Progenitor cell of endocrine pancreas (in vitro differentiated cells): Measurements from ENCODE around the gene TWIST2. TPM values are rescaled to one million over a fixed set of nuclear protein-coding genes. Genes with fewer than 3 reads are reported as not detected.

Experiments
- DNase-seq: peaks from one replicate; pipeline ENCODE4 v3.0.0; 2021; ENCODE audit warnings: low spot score; ENCODE audit not compliant: unreplicated experiment
- H3K27ac Mint-ChIP-seq: 2 replicates; pipeline ENCODE4 v1.8.0; 2021; ENCODE audit warnings: mild to moderate bottlenecking, moderate library complexity, mixed read lengths
- H3K27me3 Mint-ChIP-seq: 2 replicates; pipeline ENCODE4 v1.8.0; 2021; ENCODE audit warnings: mixed read lengths
- H3K36me3 Mint-ChIP-seq: 2 replicates; pipeline ENCODE4 v1.8.0; 2022; ENCODE audit warnings: mixed read lengths; ENCODE audit not compliant: insufficient read depth
- H3K4me1 Mint-ChIP-seq: 2 replicates; pipeline ENCODE4 v1.8.0; 2021; ENCODE audit warnings: low read depth, mixed read lengths
- H3K4me3 Mint-ChIP-seq: 2 replicates; pipeline ENCODE4 v1.8.0; 2021; ENCODE audit warnings: low read depth, mild to moderate bottlenecking, moderate library complexity, mixed read lengths
- H3K9me3 Mint-ChIP-seq: 2 replicates; pipeline ENCODE4 v1.8.0; 2021; ENCODE audit warnings: low read depth, mixed read lengths
- total RNA-seq: library from RNA; stranded (reverse); gene quantifications from 2 replicates; pipeline ENCODE4 v1.2.1, GENCODE V29; 2021
- TF ChIP-seq, protein P1 (sequence below): fragments of 200-600 bp; sonication (generic); IDR thresholded peaks from one replicate; pipeline ENCODE4 v1.5.0; 2021; ENCODE audit warnings: antibody characterized with exemption, mild to moderate bottlenecking; ENCODE audit not compliant: unreplicated experiment

TWIST2 gene
- total RNA-seq, 1 donor from 2014 or later: not detected

DNA sequence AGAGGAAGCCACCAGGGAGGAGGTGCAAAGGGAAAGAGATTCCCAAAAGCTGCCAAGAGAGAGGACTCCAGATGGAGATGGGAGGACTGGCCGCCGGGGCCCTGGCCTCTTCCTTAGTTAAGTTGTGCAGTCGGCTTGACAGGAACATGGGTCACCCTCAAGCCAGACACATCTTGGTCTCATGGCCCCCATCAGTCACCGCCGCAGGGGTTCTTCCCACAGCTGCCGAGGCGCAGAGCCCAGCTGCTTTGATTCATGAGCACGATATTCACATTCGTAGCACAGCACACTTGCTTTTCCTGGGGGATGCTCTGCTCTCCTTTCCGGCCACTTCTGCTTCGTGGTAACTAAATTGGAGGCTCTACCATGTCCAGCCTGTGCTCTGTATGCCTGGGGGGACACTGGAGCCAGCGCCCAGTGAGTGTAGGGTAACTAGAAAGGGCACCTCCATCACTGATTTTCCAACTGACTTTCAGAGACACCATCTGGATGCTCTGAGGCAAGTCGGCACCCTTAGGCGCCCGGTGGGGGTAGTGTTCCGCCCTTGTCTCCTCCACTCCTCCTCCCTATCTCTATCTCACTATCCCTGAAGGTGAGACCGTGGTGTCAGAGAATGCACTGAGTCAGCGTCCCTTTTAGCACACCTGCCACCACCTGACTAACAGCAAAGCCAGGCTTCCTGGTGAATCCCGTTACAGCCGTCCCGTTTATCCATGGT, 13.3 kb downstream of the TWIST2 start:
- no peaks in the 10 kb centered on the region for H3K36me3 Mint-ChIP-seq
- TF ChIP-seq, protein P1, sequence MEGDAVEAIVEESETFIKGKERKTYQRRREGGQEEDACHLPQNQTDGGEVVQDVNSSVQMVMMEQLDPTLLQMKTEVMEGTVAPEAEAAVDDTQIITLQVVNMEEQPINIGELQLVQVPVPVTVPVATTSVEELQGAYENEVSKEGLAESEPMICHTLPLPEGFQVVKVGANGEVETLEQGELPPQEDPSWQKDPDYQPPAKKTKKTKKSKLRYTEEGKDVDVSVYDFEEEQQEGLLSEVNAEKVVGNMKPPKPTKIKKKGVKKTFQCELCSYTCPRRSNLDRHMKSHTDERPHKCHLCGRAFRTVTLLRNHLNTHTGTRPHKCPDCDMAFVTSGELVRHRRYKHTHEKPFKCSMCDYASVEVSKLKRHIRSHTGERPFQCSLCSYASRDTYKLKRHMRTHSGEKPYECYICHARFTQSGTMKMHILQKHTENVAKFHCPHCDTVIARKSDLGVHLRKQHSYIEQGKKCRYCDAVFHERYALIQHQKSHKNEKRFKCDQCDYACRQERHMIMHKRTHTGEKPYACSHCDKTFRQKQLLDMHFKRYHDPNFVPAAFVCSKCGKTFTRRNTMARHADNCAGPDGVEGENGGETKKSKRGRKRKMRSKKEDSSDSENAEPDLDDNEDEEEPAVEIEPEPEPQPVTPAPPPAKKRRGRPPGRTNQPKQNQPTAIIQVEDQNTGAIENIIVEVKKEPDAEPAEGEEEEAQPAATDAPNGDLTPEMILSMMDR: no peak
- H3K27ac Mint-ChIP-seq: peak overlapping the region; percentile 59
- H3K9me3 Mint-ChIP-seq: no peaks in the 10 kb centered on the region
- H3K4me1 Mint-ChIP-seq: peaks cover 8% of the 10 kb centered on the region
- peaks cover 10% of the 10 kb centered on the region for H3K27me3 Mint-ChIP-seq
- H3K4me3 Mint-ChIP-seq: no peak overlapping the region
- no peak for DNase-seq

DNA sequence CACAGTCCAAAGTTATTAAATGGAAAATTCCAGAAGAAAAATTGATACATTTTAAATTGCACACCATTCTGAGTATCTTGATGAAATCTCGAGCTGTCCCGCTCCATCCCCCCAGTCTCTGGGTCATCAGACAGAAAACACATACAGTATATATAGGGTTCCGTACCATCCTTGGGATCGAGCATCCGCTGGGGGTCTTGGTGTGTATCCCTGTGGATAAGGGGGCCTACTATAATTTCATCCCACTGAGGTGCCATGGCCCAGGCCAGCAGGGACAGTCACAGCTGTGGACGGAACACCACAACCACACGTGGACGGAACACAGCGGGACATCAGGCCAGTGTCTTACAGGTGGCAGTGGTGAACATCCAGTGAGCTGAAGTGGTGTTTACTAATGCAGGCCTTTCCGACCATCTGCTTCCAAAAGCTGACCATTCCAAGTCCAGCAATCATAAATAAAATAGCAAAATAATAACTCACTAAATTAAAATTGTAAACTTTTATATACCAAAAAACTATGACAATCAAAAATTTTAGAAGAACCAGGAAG, 14.0 kb downstream of the TWIST2 start:
- no peak for DNase-seq
- H3K36me3 Mint-ChIP-seq: no peaks in the 10 kb centered on the region
- TF ChIP-seq, protein P1: no peak
- peak overlapping the region; percentile 59 for H3K27ac Mint-ChIP-seq
- peaks cover 8% of the 10 kb centered on the region for H3K4me1 Mint-ChIP-seq
- H3K27me3 Mint-ChIP-seq: peaks cover 10% of the 10 kb centered on the region
- no peak overlapping the region for H3K4me3 Mint-ChIP-seq
- no peaks in the 10 kb centered on the region for H3K9me3 Mint-ChIP-seq

DNA sequence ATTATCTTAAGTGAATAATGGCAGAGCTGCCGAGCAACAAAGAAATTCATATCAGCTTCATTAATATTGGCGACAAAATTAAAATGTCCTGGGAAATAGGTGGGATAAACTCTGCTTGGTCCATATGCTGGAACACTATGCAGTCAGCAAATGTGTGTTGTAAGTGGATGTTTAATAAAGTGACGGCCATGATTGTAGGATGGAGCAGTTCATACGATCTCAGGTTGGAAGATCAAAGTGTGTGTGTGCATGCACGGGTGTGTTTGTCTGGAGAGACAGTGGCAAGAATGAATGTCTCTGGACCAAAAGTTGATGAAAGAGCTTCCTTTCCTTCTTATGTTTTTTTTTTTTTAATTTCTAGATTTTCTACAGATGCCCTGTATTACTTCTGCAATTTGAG, 14.8 kb downstream of the TWIST2 start:
- no peaks in the 10 kb centered on the region for H3K36me3 Mint-ChIP-seq
- TF ChIP-seq, protein P1: no peak
- no peak overlapping the region for H3K27ac Mint-ChIP-seq

DNA sequence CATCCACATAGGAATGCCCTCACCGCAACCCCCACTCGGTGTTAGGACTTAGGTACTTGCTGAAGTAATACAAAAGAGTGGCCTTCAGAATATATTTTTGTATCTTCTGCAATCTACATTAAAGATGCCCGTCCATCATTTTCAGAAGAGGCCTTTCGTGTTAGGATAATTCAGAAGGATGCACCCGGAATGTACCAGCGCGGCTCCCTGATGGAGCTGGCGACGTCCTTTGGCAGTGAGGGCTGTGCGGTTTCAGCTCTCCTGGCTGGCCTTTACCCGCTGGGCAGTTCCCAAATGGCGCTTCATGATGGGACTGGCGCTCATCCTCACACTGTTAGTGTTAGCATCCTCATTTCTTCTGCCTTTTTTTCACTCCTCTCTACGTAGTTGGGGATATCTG, 15.3 kb downstream of the TWIST2 start:
- H3K36me3 Mint-ChIP-seq: no peaks in the 10 kb centered on the region
- H3K27me3 Mint-ChIP-seq: peaks cover 10% of the 10 kb centered on the region
- peaks cover 8% of the 10 kb centered on the region for H3K4me1 Mint-ChIP-seq
- H3K9me3 Mint-ChIP-seq: no peaks in the 10 kb centered on the region
- no peak for DNase-seq
- H3K27ac Mint-ChIP-seq: no peak overlapping the region
- no peak overlapping the region for H3K4me3 Mint-ChIP-seq
- TF ChIP-seq, protein P1: no peak

More for the DNA sequence above, 14.8 kb downstream of the TWIST2 start:
- DNase-seq: no peak
- Mint-ChIP-seq H3K9me3 (no peaks in the 10 kb centered on the region), H3K27me3 (peaks cover 9% of the 10 kb centered on the region), H3K4me1 (peaks cover 8% of the 10 kb centered on the region), H3K4me3 (no peak overlapping the region)

DNA sequence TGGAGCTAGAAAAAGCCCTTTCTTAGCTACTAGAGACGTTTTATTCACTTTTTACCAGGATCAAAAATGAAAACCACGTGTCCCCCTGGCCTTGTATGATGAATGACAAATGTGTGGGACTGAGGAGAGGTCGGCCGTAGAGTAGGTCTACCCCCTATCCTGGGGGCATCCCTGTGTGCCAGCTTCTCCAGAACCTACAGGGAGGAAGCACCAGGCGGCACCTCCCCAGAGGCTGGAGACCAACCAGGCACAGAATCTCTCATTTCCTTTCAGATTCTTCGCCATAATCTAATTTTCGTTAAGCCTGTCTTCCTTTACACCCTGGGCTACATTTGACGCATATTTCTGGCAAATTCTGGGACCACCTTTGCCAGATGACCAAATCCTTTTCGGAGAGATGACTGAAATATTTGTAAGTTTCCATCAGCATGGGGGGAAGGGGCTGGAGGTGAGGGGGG, 15.9 kb downstream of the TWIST2 start:
- TF ChIP-seq, protein P1: no peak
- Mint-ChIP-seq H3K4me1 (peaks cover 8% of the 10 kb centered on the region), H3K9me3 (no peaks in the 10 kb centered on the region), H3K27me3 (peaks cover 8% of the 10 kb centered on the region), H3K27ac (peak overlapping the region; percentile 98), H3K36me3 (no peaks in the 10 kb centered on the region), H3K4me3 (no peak overlapping the region)
- DNase-seq: no peak
